ENCODE results near the gene STAG3.

The STAG3 gene

GRCh38 chr7:100171087-100171681 is 6.5 kb upstream of the STAG3 start:
- Histone ChIP-seq H3K36me3 (no peaks in the 10 kb centered on the region), H3K4me1 (peaks cover 5% of the 10 kb centered on the region), H3K27me3 (peaks cover 20% of the 10 kb centered on the region), H3K9me3 (no peaks in the 10 kb centered on the region), H3K4me3 (ENCODE audit: low read depth, low read length) (peak overlapping the region; percentile 40)
- no peak for TF ChIP-seq CTCF (IDR thresholded peaks at IDR 0.05; ENCODE audit: low read depth, low read length)
- DNase-seq, result peak; percentile 34

- Histone ChIP-seq H3K27me3 (peaks cover 14% of the 10 kb centered on the region), H3K4me1 (peaks cover 8% of the 10 kb centered on the region), H3K4me3 (ENCODE audit: low read depth, low read length) (no peak overlapping the region), H3K9me3 (no peaks in the 10 kb centered on the region), H3K36me3 (no peaks in the 10 kb centered on the region)
- no peak for DNase-seq
- TF ChIP-seq CTCF (IDR thresholded peaks at IDR 0.05; ENCODE audit: low read depth, low read length), result no peak
Observed at GRCh38 chr7:100171840-100172239, 5.9 kb upstream of the STAG3 start.

- no peak for TF ChIP-seq CTCF (IDR thresholded peaks at IDR 0.05; ENCODE audit: low read depth, low read length)
- Histone ChIP-seq H3K27me3 (no peaks in the 10 kb centered on the region; the same call in 1 of the 2 replicates), H3K4me3 (ENCODE audit: low read depth, low read length) (no peak overlapping the region), H3K9me3 (peaks cover 7% of the 10 kb centered on the region), H3K4me1 (peaks cover 3% of the 10 kb centered on the region), H3K36me3 (no peaks in the 10 kb centered on the region)
- DNase-seq, result no peak
Observed at GRCh38 chr7:100173806-100174495, 3.8 kb upstream of the STAG3 start.

- no peaks in the 10 kb centered on the region for H3K36me3 ChIP-seq
- H3K27me3 ChIP-seq, result no peaks in the 10 kb centered on the region; the same call in 1 of the 2 replicates
- no peak for DNase-seq
- peaks cover 7% of the 10 kb centered on the region for H3K9me3 ChIP-seq
- no peak for TF ChIP-seq CTCF (IDR thresholded peaks at IDR 0.05; ENCODE audit: low read depth, low read length)
- H3K4me3 ChIP-seq (ENCODE audit: low read depth, low read length), result no peak overlapping the region
- peaks cover 3% of the 10 kb centered on the region for H3K4me1 ChIP-seq
Observed at GRCh38 chr7:100174582-100174981, 3.1 kb upstream of the STAG3 start.

GRCh38 chr7:100175296-100175935 is 2.3 kb upstream of the STAG3 start:
- Histone ChIP-seq H3K4me3 (ENCODE audit: low read depth, low read length) (no peak overlapping the region), H3K27me3 (no peaks in the 10 kb centered on the region; the same call in 1 of the 2 replicates), H3K9me3 (peaks cover 7% of the 10 kb centered on the region), H3K4me1 (peaks cover 3% of the 10 kb centered on the region), H3K36me3 (no peaks in the 10 kb centered on the region)
- no peak for TF ChIP-seq CTCF (IDR thresholded peaks at IDR 0.05; ENCODE audit: low read depth, low read length)
- DNase-seq, result no peak
